Measurements from ENCODE around the gene ATP6V1F. TPM values are rescaled to one million over a fixed set of nuclear protein-coding genes. Genes with fewer than 3 reads are reported as not detected.

ATP6V1F gene
- total RNA-seq, 1 experiment from 2014 or later = 126 TPM

DNA sequence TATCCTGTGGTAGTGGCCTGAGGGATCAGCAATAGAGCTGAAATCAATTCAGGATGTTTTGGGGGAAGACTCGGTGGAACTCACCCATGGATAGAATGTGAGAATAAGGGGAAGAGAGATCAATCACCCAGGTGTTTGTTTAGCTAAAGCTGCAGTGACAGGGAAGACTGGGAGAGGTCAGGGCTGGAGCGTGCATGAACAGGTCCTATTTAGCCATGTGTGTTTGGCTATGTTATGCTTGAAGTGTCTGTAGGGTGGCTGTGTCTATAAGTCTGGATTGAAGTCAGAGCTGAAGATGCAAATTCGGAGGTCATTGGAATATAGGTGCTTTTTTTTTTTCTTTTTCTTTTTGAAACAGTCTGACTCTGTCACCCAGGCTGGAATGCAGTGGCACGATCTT lies 4.6 kb downstream of the ATP6V1F start:
- DNase-seq (ENCODE audit: low read depth) = no peak

DNA sequence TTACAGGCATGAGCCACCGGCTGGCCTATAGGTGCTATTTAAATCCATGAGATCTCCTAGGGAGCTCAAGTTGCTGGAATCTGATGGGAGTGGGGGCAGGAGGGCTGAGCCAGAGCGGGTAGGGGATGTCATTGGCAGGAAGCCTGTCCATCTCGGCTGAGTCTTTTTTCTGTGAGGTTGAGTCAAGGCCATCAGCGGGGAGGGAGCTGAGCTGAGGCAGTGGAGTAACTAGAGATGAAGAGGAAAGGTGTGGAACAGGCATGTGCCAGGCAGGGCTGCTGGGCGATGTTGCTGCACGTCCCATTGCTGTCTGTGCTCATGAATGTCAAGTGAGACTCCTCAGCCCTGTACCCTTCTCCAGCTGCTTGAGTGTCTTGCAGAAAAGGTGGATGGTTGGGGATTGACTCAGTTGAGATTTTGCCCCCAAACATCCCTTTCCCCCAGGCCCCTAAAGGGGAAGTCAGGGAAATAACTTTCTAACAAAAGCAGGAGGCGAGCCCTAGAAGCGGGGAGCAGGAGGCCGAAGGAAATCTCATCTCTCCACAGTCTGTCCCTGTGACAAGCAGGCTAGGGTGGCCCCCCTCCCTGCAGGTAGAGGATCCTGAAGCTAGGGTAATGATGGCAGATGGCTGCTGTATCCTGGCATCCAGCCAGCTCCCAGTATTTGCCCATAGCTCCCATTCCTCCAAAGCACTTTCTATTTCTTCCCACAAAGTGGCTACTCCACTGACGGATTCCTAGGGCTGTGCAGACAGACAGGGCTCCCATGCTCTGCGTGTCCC lies 5.4 kb downstream of the ATP6V1F start:
- no peak for DNase-seq (ENCODE audit: low read depth)

DNA sequence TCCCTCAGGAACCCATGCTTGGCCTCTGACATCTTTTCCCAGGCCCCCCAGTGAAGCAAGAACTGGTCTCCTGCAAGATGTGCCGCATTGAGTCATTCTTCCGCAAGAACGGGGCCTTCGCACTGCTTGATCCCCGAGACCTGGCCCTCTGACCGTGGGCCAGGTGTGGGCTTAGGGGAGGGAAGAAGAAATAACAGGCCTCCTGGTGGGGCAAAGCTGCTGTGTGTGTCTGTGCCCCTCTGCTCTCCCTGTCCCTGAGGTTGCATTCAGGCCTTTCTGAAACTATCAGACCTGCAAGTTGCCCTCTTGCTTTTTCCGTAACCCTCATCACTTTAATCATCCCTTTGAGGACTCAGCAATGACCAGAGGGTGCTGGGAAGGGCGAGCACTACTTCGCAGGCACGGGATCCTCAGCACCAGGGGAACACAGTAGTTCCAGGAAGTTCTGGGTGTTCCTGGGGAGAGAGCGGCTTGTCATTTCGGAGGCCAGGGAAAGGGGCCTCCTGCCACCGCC lies 6.0 kb downstream of the ATP6V1F start:
- DNase-seq (ENCODE audit: low read depth) = no peak

DNA sequence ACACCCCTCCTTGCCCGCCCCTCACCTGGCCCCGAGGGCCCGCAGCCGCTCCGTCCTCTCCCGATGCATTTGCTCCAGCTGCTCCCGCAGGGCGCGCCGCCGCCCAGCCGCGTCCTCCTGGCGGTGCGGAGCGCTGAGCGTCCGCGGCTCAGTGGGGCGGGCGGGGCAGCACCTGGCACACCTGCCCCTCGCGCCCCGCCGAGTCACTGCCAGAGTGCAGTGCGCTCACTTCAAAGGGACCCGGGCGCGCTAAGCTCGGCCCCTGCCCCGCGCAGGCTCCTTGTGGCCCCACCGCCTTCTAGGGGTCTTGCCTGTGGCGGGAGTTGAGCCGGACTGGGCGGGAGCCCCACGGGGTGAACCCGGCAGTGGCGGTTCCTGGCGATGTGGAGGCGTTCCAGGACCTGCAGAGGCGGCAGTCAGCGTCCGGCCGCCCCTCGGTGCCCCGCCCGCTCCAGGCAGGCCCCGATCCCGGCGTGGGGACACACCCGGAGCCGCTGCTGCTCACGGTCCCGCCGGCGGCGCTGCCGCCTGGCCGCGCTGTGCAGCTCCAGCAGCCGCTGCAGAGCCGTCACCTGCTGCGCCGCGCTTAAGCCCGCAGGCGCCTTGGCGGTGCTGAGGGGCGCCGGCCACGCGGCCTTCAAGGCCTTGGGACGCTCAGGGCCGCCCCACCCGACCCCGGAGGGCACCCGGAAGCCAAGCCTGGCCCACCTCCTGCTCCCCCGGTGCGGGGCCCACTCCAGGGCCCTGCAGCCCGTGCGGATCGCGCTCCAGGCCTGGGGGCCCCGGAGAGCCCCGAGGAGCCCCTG lies 6.7 kb downstream of the ATP6V1F start:
- DNase-seq (ENCODE audit: low read depth) = no peak

DNA sequence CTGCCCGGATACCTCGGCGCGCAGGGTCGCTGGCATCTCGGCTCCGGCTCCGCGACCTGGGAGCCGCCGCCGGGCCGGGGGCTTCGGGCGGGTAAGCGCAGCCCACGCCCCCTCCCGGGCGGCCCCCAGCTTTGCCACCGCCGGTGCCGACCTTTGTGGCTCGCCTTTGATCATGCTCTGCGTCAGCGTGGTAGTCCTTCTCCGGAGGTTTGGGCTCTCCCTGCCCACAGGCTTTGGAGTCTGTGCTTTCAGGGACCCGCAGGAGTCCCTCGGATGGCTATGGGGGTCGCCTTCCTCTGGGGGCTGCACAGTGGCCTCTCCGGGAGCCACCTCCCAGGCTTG lies 7.3 kb downstream of the ATP6V1F start:
- no peak for DNase-seq (ENCODE audit: low read depth)

DNA sequence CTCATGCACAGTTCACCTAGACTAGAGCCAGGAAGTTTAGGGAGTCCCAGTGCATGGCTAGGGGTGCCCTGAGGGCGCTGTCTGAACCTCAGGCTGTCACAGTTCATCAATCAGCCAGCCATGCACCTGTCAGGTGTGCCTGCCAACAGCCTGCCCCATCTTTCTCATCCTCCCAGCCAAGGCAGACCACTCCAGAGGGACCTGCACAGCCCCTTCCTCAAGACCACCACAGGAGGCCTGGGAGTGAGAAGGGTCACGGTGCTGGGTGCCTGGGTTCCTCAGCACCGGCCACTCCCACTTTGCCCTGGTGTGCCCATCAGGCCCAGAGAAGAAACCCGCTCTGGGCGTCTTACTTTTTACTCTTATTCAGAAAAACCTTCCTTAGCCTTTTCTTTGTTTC lies 8.4 kb downstream of the ATP6V1F start:
- DNase-seq (ENCODE audit: low read depth) = no peak

DNA sequence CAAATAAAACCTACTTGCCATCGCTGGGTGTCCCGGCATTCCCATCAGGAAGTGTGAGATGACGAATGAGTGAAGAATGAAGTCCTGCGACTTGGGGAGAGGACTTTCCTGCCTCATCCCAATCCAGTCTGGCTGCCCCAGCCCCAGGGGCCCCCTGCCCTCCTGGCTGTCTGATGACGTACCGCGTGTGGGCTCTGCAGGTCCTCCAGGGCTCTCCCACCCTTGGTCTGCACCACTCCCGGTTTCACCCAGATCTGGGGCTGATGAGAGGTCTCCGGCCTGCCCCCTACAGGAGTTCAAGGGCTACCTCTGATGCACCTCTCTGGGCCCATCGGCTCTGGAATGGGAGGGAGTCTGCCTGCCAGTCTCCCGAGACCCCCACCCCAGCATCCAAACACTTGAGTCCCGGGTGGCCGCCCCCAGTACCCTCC lies 9.8 kb downstream of the ATP6V1F start:
- peak; percentile 58 for DNase-seq (ENCODE audit: low read depth)

DNA sequence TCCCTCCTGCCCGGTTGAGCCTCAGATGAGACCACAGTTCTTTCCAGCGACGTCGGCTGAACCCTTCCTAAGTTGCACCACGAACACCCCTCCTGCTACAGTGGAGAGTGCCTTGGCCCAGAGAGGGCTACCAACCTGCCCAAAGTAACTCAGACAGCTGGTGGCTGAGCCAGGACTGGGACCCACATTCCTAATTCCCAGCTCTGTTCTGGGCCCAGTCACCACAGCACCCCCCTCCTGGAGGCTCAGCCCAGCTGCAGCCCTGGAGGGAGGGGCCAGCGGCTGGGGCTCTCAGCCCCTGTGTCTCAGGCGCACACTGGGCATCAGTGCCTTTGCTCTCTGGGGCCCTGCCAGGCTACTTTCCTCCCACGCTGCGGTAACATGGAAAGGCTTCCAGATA lies 10.6 kb downstream of the ATP6V1F start:
- no peak for DNase-seq (ENCODE audit: low read depth)

DNA sequence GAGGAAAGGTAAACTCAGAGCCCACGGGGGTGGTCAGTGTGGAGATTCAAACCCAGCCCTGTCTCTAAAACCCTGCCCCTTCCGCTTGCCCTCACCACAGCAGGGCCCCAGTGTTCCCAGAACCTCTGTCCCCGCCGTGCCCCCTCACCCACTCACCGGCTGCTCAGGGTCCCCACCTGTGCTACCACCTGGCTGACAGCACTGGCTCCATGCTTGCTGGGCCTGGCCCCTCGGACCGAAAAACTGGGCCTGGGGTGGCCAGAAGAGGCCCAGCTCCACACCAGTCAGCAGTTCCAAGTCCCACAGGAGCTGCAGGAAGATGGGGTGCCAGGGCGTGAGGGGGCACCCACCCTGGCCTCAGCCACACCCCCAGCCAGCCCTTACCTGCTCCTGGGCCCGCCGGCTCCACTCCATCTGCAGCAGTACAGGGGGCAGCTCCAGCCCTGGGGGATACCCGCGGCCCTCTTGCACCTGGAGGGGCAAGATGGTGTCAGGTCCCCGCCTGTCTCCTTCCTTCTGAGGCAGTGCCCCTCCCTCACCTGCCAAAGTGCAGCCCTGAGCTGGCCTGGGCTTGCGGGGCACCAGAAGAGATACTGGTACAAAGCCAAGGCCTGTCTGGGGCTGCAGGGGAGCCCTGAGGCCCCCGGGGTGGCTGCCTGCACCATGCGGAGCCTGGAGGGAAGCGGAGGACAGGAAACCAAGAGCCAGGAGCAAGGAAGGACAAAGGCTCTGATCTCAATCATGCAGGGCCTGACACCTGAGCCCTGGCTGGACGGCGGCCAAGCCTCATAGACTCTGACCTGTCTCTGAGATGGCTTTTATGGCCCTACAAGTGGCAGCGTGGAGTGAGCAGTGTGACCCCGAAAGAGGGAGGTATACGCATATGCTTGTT lies 11.7 kb downstream of the ATP6V1F start:
- no peak for DNase-seq (ENCODE audit: low read depth)

DNA sequence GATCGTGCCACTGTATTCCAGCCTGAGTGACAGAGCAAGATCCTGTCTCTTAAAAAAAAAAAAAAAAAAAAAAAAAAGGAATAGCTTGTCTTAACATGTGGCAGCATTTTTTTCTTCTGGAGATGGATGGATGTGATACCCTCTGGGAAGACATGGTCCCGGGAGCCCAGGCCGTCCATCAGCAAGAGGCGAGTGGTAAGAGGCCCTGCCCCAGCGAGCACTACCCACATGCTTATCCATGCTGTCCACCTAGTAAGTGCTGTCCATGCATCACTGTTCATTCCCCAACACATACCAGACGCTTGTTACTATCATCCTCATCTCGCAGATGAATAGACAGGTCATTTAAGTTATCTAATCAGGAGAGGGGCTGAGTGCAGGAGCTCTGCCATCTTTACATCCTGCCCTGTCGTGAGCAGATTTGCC lies 12.9 kb downstream of the ATP6V1F start:
- no peak for DNase-seq (ENCODE audit: low read depth)

DNA sequence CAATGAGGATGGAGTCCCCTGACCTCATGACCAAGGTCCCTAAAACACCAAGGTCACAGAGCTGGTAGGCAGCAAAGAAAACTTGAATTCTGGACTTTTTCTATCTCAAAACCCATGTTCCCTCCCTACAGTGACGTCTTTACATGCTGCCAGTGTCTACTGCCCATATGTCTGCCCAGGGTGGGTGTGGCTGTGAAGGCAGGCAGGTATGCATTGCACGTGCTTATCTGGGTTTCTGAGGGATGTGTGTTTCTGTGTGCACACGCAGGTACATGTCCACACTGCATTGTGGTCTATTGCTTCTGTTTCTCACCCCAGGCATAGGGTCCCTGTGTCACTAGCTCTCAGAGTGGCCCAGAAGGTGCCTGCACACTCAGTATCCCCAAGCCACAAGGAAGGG lies 13.5 kb downstream of the ATP6V1F start:
- DNase-seq (ENCODE audit: low read depth) = no peak

DNA sequence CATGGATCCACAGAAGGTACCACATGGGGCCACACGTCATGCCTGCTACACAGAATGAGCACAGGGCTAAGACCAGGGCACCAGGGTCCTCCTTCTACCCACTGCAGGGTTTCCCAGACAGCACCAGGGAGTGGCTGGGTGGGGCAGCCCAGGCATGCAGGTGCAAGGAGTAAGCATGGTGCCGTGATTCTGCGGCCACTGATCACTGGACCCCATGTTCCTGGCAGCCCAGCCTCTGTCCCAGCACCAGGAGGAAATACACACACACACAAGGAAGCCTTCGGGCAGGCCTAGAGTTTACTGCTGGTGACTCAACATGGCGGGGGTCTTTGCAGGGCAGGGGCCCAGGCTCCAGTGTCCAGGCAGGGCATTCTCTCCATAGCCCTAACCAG lies 13.9 kb downstream of the ATP6V1F start:
- DNase-seq (ENCODE audit: low read depth) = no peak

DNA sequence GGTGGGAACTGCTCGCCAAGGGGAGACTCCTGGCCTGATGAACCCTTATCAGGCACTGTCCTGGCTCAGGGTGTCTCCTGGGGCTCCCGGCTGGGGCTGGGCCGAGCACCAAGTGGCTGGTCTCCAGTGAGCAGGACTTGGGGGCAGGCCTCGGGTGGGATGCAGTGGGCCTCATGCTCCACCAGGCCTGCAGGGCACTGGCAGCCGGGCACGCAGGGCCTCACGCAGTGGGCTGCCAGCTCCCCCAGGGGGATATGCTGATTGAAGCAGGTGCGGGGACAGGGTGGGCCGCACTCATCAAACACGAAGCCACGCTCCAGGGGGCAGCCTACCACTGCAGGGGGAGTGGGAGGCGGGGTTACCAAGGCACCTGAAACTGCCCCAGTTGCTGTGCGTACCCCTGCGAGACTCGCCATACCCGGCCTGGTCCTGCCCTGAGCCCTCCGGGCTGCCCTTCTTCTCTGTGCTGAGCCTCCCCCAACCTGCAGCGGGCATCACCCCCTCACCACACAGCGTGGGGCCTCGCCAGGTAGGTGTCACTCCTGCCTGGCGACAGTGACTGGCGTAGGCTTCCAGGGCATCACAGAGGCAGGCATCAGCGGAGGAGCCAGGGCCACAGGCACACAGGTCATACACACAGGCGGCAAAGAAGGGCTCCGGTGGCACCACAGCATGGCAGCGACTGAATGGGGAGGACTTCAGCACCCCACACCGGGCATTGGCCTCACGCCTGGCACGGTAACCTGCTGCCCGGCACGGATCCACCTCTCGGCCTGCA lies 14.5 kb downstream of the ATP6V1F start:
- no peak for DNase-seq (ENCODE audit: low read depth)

DNA sequence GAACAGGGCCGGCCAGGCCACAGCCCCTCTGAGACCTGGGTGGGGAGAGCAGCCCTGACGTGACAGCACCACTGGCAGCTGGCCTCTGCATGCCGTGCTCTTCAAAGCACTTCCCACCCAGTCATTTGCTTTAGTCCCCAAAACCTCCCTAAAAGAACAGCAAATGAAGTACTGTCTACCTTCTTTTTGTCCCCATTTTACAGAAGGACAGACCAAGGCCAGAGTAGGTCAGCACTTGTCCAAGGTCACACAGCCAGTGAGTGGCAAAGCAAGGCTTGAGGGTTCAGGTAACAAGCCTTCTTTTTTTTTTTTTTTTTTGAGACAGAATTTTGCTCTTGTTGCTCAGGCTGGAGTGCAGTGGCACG lies 15.1 kb downstream of the ATP6V1F start:
- DNase-seq (ENCODE audit: low read depth) = no peak

DNA sequence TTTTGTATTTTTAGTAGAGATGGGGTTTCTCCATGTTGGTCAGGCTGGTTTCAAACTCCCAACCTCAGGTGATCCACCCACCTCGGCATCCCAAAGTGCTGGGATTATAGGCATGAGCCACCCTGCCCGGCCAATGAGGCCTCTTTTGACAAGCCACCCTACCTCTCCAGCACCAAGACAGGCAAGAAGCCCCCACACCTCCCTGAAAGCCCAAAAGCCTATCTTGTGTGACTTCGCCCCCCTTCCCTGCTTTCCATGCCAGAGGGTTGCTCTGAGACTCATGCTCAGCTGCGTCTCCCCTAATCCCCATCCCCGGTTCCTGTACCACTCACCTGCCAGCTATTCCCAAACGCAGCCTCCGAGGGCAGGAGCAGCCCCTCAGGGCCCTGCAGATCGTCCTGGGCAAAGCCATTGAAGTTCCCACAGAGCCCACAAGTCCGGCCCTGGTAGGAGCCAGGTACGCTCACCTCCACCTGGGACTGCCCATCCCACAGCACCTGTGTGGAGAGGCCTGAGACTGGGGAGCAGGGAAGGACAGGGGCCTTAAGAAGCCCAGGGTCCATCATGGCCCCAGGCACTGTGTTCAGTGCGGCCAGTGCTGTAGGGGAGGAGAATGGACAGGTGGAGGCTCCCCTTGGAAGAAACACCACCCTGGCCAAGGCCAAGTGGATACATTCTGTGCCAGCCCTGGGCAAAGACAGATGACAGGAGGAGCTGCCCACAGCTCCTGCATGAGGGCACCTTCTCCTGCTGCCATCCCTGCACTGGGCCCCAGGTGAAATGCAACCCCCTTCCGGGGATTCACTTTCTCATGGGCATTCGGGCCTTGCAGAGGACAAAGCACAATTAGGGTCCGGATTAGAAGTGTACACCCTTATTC lies 15.8 kb downstream of the ATP6V1F start:
- no peak for DNase-seq (ENCODE audit: low read depth)

DNA sequence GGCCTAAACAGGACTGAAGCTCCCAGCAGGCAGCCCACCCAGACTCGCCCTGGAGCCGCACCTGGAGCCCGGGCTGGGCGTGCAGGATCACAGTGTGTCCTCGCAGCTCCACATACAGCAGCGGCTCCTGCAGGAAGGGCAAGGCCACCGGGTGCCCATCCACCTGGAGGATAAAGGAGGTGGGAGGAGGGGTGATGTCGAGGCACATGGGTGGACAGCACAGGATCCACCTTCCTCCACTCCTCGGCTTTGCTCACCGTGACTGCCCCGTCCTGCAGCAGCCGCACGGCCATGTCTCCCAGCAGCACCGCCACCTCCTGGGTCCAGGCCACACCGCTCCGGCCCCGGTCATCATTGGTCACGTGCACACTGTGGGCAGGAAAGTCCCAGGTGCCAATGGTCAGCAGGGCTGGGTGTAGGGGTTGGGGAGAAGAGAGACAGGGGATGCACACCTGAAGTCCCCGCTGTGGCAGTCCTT lies 16.8 kb downstream of the ATP6V1F start:
- no peak for DNase-seq (ENCODE audit: low read depth)

DNA sequence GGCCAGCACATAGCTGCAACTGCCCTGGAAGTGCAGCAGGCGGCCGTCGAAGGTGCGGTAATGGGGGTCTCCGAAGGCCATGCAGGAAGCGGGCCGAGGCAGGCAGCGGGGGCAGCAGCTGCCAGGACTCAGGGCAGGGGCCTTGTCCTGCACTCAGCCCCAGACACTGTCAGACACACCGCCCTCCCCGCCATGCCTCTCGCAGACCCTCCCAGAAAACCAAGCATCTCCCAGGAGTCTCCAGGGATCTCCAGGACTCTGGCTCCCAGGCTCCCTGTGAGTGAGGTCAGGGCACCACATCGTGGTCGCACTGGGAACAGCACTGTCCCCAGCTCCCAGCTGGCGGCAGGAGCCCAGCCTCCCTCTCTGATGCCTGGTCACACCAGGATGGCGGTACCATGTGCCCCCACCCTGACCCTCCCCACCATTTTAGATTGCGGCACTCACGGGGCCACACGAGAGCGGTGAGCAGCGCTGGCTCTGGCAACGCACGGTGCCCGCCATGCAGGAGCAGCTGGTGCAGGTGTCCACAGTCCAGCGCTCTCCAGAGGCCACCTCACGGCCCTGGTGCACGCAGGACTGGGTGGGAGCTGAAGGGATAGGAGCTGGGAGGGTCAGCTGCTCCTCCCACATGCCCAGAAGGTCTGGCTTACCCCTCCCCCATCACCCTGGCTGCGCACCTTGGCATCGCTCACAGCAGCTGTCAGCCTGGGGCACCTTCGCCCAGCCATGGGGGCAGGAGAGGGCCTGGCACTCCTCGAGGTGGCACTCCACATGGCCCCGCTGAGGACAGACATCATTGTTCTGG lies 17.5 kb downstream of the ATP6V1F start:
- peak; percentile 59 for DNase-seq (ENCODE audit: low read depth)

DNA sequence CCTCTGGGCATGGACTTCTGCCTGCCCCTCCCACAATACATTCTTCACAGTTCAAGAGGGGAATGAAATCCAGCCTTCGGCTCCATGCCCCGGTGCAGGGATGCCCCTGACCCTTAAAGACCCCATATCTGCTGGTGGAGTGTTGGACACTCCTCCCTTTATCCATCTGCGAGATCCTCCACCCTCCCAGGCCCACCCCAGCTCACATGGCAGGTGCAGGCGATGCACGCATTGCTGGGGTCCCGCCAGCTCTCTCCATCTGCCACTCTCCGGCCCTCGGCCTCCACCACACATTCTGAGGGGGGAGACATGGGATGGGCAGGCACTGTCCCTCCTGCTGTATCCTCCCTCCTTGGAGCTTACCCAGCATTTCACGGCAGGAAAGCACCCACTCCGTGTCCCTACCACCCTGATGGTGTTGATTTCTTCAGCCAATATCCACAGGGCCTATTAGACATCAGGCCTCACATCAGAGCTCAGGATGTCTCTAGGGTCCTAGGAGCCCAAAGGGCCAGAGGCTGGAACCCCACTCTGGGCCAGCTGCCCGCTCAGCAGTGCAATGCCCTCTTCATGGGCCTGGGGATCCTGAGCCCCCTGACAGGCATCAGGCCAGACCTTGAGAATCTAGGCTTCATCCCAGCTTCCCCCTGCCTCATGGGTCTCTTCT lies 18.3 kb downstream of the ATP6V1F start:
- DNase-seq (ENCODE audit: low read depth) = no peak
